IPS-18a (cell line): Measurements from ENCODE around the gene ZIC4.

Source experiments
- H3K27ac ChIP-seq: one replicate; pipeline ENCODE4 v1.5.1; 2013; ENCODE audit warnings: low read length
- H3K27me3 ChIP-seq: one replicate; pipeline ENCODE4 v1.6.1; 2013; ENCODE audit warnings: mild to moderate bottlenecking, low read length; ENCODE audit not compliant: control insufficient read depth, insufficient read depth
- H3K36me3 ChIP-seq: one replicate; pipeline ENCODE4 v1.6.1; 2013; ENCODE audit warnings: low read depth, low read length; ENCODE audit not compliant: control insufficient read depth
- H3K4me1 ChIP-seq: one replicate; pipeline ENCODE4 v1.6.1; 2013; ENCODE audit warnings: low read depth, low read length; ENCODE audit not compliant: control insufficient read depth
- H3K4me3 ChIP-seq: one replicate; pipeline ENCODE4 v1.5.1; 2013; ENCODE audit warnings: low read length
- H3K9ac ChIP-seq: one replicate; pipeline ENCODE4 v1.6.1; 2013; ENCODE audit warnings: mild to moderate bottlenecking, low read length, moderate library complexity
- H3K9me3 ChIP-seq: one replicate; pipeline ENCODE4 v1.6.1; 2013; ENCODE audit warnings: low read depth, low read length; ENCODE audit not compliant: control insufficient read depth

The ZIC4 gene

GRCh38 chr3:147341727-147342126 is 64.6 kb downstream of the ZIC4 start:
- no peaks in the 10 kb centered on the region for H3K36me3 ChIP-seq
- H3K27ac ChIP-seq, result peak overlapping the region; percentile 51
- no peak overlapping the region for H3K4me3 ChIP-seq
- no peaks in the 10 kb centered on the region for H3K27me3 ChIP-seq
- peaks cover 15% of the 10 kb centered on the region for H3K4me1 ChIP-seq
- no peaks in the 10 kb centered on the region for H3K9me3 ChIP-seq
- H3K9ac ChIP-seq, result no peak overlapping the region

- Histone ChIP-seq H3K27me3 (no peaks in the 10 kb centered on the region), H3K27ac (no peak overlapping the region), H3K4me3 (no peak overlapping the region), H3K9me3 (no peaks in the 10 kb centered on the region), H3K9ac (no peak overlapping the region), H3K4me1 (peaks cover 8% of the 10 kb centered on the region), H3K36me3 (no peaks in the 10 kb centered on the region)
Observed at GRCh38 chr3:147336543-147337278, 69.6 kb downstream of the ZIC4 start.
